Renal pelvis (tissue), 3 donors: ENCODE measurements around the gene PRPF8. TPM values are rescaled to one million over a fixed set of nuclear protein-coding genes. Genes with fewer than 3 reads are reported as not detected.

Experiments
- polyA plus RNA-seq, 3 donors: library from polyadenylated mRNA; unstranded; fragments of 120-200 nt; gene quantifications; one replicate each; pipeline ENCODE4 v1.2.1, GENCODE V29; 2013; ENCODE audit not compliant: insufficient read length in 3 of 3

The PRPF8 gene
- polyA plus RNA-seq, 3 donors, result 307 to 367 (median 333) TPM

Other genes with a start within 250 kb of the PRPF8 start
- 10 to 100 TPM; 51.2 to 56.7 (median 53.3) TPM for gene CRK, start 228.6 kb downstream of the PRPF8 start, polyA plus RNA-seq
- gene MYO1C, start 192.2 kb downstream of the PRPF8 start, polyA plus RNA-seq, result 10 to 100 TPM; 67.4 to 82.2 (median 71.6) TPM
- gene INPP5K, start 168.3 kb downstream of the PRPF8 start, polyA plus RNA-seq, result 10 to 100 TPM; 19.2 to 27.7 (median 25.6) TPM
- gene PITPNA, start 122.1 kb downstream of the PRPF8 start, polyA plus RNA-seq, result 10 to 100 TPM; 74.5 to 79.4 (median 78.0) TPM
- 10 to 100 TPM; 29.6 to 41.4 (median 29.9) TPM for gene SLC43A2, start 56.0 kb downstream of the PRPF8 start, polyA plus RNA-seq
- gene SCARF1, start 39.1 kb downstream of the PRPF8 start, polyA plus RNA-seq, result 1 to 10 TPM; 7.3 to 9.9 (median 7.8) TPM
- 1 to 10 TPM; 4.2 to 4.3 (median 4.3) TPM for gene RILP, start 35.0 kb downstream of the PRPF8 start, polyA plus RNA-seq
- 1 to 10 TPM; 5.8 to 7.1 (median 5.8) TPM for gene TLCD2, start 25.5 kb upstream of the PRPF8 start, polyA plus RNA-seq
- 10 to 100 TPM; 21.4 to 22.7 (median 22.1) TPM for gene WDR81, start 39.8 kb upstream of the PRPF8 start, polyA plus RNA-seq
- gene SERPINF2, start 58.0 kb upstream of the PRPF8 start, polyA plus RNA-seq, result 100 to 1,000 TPM; 108 to 124 (median 109) TPM
- 100 to 1,000 TPM; 160 to 244 (median 244) TPM for gene SERPINF1, start 77.2 kb upstream of the PRPF8 start, polyA plus RNA-seq
- gene SMYD4, start 145.0 kb upstream of the PRPF8 start, polyA plus RNA-seq, result 10 to 100 TPM; 11.2 to 20.8 (median 20.7) TPM
- 100 to 1,000 TPM; 113 to 120 (median 119) TPM for gene RPA1, start 145.1 kb upstream of the PRPF8 start, polyA plus RNA-seq